ENCODE measurements around the gene GUK1. TPM values are rescaled to one million over a fixed set of nuclear protein-coding genes. Genes with fewer than 3 reads are reported as not detected.

GUK1 gene
- total RNA-seq, 1 donor from 2014 or later: 101 TPM

DNA sequence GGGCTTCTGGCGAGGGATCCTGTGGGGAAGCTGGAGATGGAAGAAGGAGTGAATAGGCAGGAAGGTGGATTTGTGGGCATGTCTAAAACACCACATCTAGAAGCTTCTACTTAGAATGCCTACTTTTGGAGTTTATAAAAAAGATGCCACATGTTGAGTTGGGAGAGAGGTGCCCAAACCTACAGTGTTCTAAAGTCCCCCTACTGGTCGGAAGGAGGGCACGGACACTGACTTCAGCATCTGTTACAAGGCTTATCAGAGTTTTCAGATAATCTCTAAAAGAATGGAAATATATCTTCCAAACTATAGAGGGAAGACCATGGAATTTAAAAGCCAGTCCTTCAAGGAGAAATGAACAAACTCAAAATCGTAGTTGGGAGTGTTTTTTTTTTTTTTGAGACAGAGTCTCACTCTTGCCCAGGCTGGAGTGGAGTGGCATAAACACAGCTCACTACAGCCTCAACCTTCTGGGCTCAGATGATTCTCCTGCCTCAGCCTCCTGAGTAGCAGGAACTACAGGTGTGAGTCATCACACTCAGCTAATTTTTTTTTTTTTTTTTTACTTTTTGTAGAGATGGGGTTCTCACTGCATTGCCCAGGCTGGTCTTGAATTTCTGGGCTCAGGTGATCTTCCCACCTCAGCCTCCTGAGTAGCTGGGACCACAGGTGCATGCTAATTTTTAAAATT is 40.3 kb downstream of the GUK1 start:
- Mint-ChIP-seq H3K36me3 (ENCODE audit: insufficient read depth) (no peaks in the 10 kb centered on the region), H3K27ac (no peak overlapping the region), H3K27me3 (no peaks in the 10 kb centered on the region), H3K4me1 (ENCODE audit: low read depth) (no peaks in the 10 kb centered on the region), H3K9me3 (ENCODE audit: low read depth) (no peaks in the 10 kb centered on the region), H3K4me3 (ENCODE audit: low read depth) (no peak overlapping the region)
- no peak for DNase-seq (ENCODE audit: low spot score, unreplicated experiment)
- TF ChIP-seq, protein P1, sequence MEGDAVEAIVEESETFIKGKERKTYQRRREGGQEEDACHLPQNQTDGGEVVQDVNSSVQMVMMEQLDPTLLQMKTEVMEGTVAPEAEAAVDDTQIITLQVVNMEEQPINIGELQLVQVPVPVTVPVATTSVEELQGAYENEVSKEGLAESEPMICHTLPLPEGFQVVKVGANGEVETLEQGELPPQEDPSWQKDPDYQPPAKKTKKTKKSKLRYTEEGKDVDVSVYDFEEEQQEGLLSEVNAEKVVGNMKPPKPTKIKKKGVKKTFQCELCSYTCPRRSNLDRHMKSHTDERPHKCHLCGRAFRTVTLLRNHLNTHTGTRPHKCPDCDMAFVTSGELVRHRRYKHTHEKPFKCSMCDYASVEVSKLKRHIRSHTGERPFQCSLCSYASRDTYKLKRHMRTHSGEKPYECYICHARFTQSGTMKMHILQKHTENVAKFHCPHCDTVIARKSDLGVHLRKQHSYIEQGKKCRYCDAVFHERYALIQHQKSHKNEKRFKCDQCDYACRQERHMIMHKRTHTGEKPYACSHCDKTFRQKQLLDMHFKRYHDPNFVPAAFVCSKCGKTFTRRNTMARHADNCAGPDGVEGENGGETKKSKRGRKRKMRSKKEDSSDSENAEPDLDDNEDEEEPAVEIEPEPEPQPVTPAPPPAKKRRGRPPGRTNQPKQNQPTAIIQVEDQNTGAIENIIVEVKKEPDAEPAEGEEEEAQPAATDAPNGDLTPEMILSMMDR (IDR thresholded peaks at IDR 0.05; ENCODE audit: unreplicated experiment): peak; percentile 33

DNA sequence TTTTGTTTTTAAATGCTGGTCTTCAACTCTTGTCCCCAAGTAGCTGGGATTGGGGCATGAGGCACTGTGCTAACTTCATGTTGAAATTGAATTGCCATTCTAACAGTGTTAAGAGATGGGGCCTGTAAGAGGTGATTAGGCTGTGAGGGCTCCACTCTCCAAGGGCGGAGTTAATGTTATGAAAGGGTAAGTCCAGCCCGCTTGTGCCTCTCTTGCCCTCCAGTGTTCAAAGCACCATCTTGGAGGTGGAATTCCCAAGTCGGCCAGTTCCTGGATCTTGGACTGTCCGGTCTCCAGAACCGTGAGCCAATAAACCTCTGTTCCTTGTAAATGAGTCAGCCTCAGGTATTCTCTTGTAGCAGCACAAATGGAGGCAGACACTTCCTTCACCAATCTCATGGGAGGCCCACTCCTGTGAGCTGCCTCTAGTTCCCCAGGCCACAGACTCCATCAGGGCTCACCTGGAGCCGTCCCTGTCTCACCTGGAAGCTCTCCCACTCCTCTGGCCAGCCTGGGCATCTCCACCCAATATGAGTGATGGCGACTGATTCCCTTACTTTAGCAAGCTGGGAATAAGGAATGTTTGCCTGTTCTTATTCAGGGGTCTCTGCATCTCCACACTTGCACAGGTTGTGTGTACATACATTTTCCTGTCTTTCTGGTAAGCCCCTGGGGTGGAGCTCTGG is 41.0 kb downstream of the GUK1 start:
- Mint-ChIP-seq H3K9me3 (ENCODE audit: low read depth) (no peaks in the 10 kb centered on the region), H3K36me3 (ENCODE audit: insufficient read depth) (no peaks in the 10 kb centered on the region), H3K4me1 (ENCODE audit: low read depth) (no peaks in the 10 kb centered on the region), H3K27me3 (no peaks in the 10 kb centered on the region), H3K4me3 (ENCODE audit: low read depth) (no peak overlapping the region), H3K27ac (peak overlapping the region; percentile 29)
- TF ChIP-seq, protein P1 (IDR thresholded peaks at IDR 0.05; ENCODE audit: unreplicated experiment): no peak
- no peak for DNase-seq (ENCODE audit: low spot score, unreplicated experiment)

DNA sequence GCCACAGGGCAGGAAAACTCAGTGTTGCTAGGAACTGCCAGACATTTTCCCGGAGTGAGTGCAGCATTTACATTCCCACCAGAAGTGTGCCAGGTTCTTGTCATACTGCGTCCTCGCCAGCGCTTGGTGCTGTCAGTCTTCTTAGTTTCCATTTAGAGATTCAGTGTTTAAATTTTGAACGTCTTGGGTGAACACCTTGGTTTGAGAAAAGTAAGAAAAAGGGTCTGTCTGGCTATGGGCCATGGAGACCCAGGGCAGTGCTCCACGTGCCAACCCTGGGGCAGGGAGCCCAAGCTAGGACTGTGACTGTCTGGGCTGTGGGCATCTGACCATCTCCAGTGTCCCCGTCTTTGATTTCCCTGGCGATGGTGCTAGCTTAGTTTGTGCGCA is 41.6 kb downstream of the GUK1 start:
- DNase-seq (ENCODE audit: low spot score, unreplicated experiment): no peak
- no peak overlapping the region for H3K4me3 Mint-ChIP-seq (ENCODE audit: low read depth)
- no peaks in the 10 kb centered on the region for H3K9me3 Mint-ChIP-seq (ENCODE audit: low read depth)
- no peaks in the 10 kb centered on the region for H3K27me3 Mint-ChIP-seq
- H3K27ac Mint-ChIP-seq: peak overlapping the region; percentile 29
- TF ChIP-seq, protein P1 (IDR thresholded peaks at IDR 0.05; ENCODE audit: unreplicated experiment): no peak
- no peaks in the 10 kb centered on the region for H3K4me1 Mint-ChIP-seq (ENCODE audit: low read depth)
- no peaks in the 10 kb centered on the region for H3K36me3 Mint-ChIP-seq (ENCODE audit: insufficient read depth)

DNA sequence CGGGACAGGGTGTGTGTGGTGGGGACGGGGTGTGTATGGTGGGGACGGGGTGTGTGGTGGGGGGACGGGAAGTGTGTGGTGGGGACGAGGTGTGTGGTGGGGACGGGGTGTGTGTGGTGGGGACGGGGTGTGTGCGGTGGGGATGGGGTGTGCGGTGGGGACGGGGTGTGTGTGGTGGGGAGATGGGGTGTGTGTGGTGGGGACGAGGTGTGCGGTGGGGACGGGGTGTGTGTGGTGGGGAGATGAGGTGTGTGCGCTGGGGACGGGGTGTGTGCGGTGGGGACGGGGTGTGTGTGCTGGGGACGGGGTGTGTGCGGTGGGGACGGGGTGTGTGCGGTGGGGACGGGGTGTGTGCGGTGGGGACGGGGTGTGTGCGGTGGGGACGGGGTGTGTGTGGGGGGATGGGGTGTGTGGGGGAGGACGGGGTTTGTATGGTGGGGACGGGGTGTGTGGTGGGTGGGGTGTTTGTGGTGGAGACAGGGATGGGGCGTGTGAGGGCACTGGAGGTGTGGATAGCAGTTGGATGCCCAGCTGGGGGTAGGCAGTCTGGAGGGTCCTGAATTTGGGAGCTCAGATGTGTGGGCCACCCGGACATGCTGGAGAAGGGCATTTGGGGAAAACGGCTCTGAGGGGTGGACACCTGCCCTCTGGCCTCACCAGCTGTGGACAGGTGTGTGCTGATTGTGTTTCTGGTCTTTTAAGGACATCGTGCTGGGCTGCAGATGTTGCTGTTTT is 42.4 kb downstream of the GUK1 start:
- TF ChIP-seq, protein P1 (IDR thresholded peaks at IDR 0.05; ENCODE audit: unreplicated experiment): no peak
- H3K36me3 Mint-ChIP-seq (ENCODE audit: insufficient read depth): no peaks in the 10 kb centered on the region
- H3K4me1 Mint-ChIP-seq (ENCODE audit: low read depth): no peaks in the 10 kb centered on the region

DNA sequence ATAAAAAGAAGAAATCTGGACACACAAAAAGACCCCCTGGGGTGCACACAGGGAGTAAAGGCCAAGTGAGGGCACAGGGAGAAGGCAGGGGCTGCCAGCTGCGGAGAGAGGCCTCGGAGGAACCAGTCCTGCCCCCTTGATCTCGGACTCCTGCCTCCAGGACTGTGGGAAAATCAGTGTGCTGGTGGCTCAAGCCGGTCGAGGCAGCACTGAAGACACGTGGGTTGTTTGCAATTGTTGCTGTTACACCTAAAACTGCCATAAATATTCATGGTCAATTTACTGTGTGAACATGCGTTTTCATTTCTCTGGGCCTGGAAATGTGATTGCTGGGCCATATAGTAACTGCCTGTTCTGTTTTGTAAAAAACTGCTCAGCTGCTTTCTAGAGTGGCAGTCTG is 44.1 kb downstream of the GUK1 start:
- no peak overlapping the region for H3K4me3 Mint-ChIP-seq (ENCODE audit: low read depth)
- no peak for DNase-seq (ENCODE audit: low spot score, unreplicated experiment)
- TF ChIP-seq, protein P1 (IDR thresholded peaks at IDR 0.05; ENCODE audit: unreplicated experiment): no peak
- H3K27me3 Mint-ChIP-seq: no peaks in the 10 kb centered on the region
- H3K9me3 Mint-ChIP-seq (ENCODE audit: low read depth): peaks cover 10% of the 10 kb centered on the region
- no peak overlapping the region for H3K27ac Mint-ChIP-seq
- H3K4me1 Mint-ChIP-seq (ENCODE audit: low read depth): no peaks in the 10 kb centered on the region
- no peaks in the 10 kb centered on the region for H3K36me3 Mint-ChIP-seq (ENCODE audit: insufficient read depth)

More for the DNA sequence above, 42.4 kb downstream of the GUK1 start:
- Mint-ChIP-seq H3K9me3 (ENCODE audit: low read depth) (no peaks in the 10 kb centered on the region), H3K27me3 (no peaks in the 10 kb centered on the region), H3K4me3 (ENCODE audit: low read depth) (no peak overlapping the region), H3K27ac (no peak overlapping the region)
- DNase-seq (ENCODE audit: low spot score, unreplicated experiment): no peak

All from progenitor cell of endocrine pancreas (in vitro differentiated cells).